A549 (cell line): Measurements from ENCODE around the gene ZNF654.

ENCODE experiments used
- CTCF ChIP-seq: fragments of >200 bp; sonication (Bioruptor Twin); formaldehyde crosslinking; IDR thresholded peaks from 3 replicates; pipeline ENCODE4 v1.5.1; 2016
- MAX ChIP-seq: IDR thresholded peaks from 2 replicates; pipeline ENCODE4 v1.6.1; 2012
- POLR2A ChIP-seq: IDR thresholded peaks from 2 replicates; pipeline ENCODE4 v1.6.1; 2012; ENCODE audit warnings: mild to moderate bottlenecking, low read length
- RAD21 ChIP-seq, 2 experiments: fragments of >200 bp in 1 of 2; sonication (Bioruptor Twin) in 1 of 2; formaldehyde crosslinking in 1 of 2; IDR thresholded peaks in 1 of 2; conservative IDR thresholded peaks in 1 of 2; 2 replicates in 1 of 2; 3 replicates in 1 of 2; pipeline ENCODE4 v1.6.1; 2012 to 2018; ENCODE audit warnings: inconsistent platforms in 1 of 2
- RCOR1 ChIP-seq: fragments of 150-350 bp; IDR thresholded peaks from 2 replicates; pipeline ENCODE4 v1.6.1; 2014; ENCODE audit warnings: antibody characterized with exemption, low read length, low read depth
- RFX5 ChIP-seq: fragments of 450-650 bp; IDR thresholded peaks from 2 replicates; pipeline ENCODE4 v1.7.1; 2014; ENCODE audit warnings: antibody characterized with exemption, mild to moderate bottlenecking, moderate library complexity
- SREBF2 ChIP-seq: fragments of 450-650 bp; IDR thresholded peaks from 2 replicates; pipeline ENCODE4 v1.6.1; 2014; ENCODE audit warnings: mild to moderate bottlenecking, moderate library complexity
- USF2 ChIP-seq: fragments of 450-650 bp; IDR thresholded peaks from 2 replicates; pipeline ENCODE4 v1.6.1; 2014; ENCODE audit warnings: antibody characterized with exemption
- ZFP36 ChIP-seq: fragments of 450-650 bp; IDR thresholded peaks from 2 replicates; pipeline ENCODE4 v1.6.1; 2014; ENCODE audit warnings: borderline replicate concordance; ENCODE audit not compliant: partially characterized antibody

- TF ChIP-seq CTCF, result no peak
- TF ChIP-seq RFX5, result no peak
- TF ChIP-seq MAX, result no peak
- no peak for TF ChIP-seq RCOR1
- no peak for TF ChIP-seq POLR2A
- no peak for TF ChIP-seq ZFP36
- TF ChIP-seq USF2, result no peak
- no peak for TF ChIP-seq RAD21 (conservative IDR thresholded peaks at IDR 0.05 in 1 of 2, IDR thresholded peaks at IDR 0.05 in 1 of 2)
- no peak for TF ChIP-seq SREBF2
Observed at GRCh38 chr3:88075497-88075896, 16.4 kb downstream of the ZNF654 start.
